Activated CD4-positive, CD25-positive, alpha-beta regulatory T cell treated with anti-CD3 and anti-CD28 coated beads, Interleukin-2, amount 50 U/mL, for 24 hours (primary cell): Measurements from ENCODE around the gene SLC35F3.

Experiments used
- ATAC-seq, 2 donors: fragments of 150-1000 bp; cut with Tn5 transposase; one replicate each; pipeline ENCODE4 v1.10.0; 2021; ENCODE audit warnings: mild to moderate bottlenecking in 1 of 2, moderate library complexity in 1 of 2

SLC35F3 gene

GRCh38 chr1:233975486-233975885 is 71.0 kb downstream of the SLC35F3 start:
- ATAC-seq = no peak

GRCh38 chr1:233981042-233981675 is 76.7 kb downstream of the SLC35F3 start:
- ATAC-seq = no peak

GRCh38 chr1:233982827-233983518 is 78.5 kb downstream of the SLC35F3 start:
- no peak for ATAC-seq

GRCh38 chr1:233983811-233984210 is 79.3 kb downstream of the SLC35F3 start:
- no peak for ATAC-seq

- no peak for ATAC-seq
Observed at GRCh38 chr1:233988963-233989696, 84.7 kb downstream of the SLC35F3 start.

- no peak for ATAC-seq
Observed at GRCh38 chr1:233990486-233990885, 86.0 kb downstream of the SLC35F3 start.

GRCh38 chr1:233993651-233994050 is 89.2 kb downstream of the SLC35F3 start:
- ATAC-seq = peak; percentile 89 to 90

- ATAC-seq = no peak
Observed at GRCh38 chr1:233994112-233994511, 89.6 kb downstream of the SLC35F3 start.

- no peak for ATAC-seq
Observed at GRCh38 chr1:233998456-233998855, 94.0 kb downstream of the SLC35F3 start.

- no peak for ATAC-seq
Observed at GRCh38 chr1:233998891-233999290, 94.4 kb downstream of the SLC35F3 start.

- no peak for ATAC-seq
Observed at GRCh38 chr1:234000557-234001041, 96.1 kb downstream of the SLC35F3 start.

GRCh38 chr1:234001817-234002216 is 97.3 kb downstream of the SLC35F3 start:
- ATAC-seq = no peak

GRCh38 chr1:234004591-234004990 is 100.1 kb downstream of the SLC35F3 start:
- no peak for ATAC-seq

GRCh38 chr1:234007684-234008083 is 103.2 kb downstream of the SLC35F3 start:
- ATAC-seq = no peak

- no peak for ATAC-seq
Observed at GRCh38 chr1:234008591-234008990, 104.1 kb downstream of the SLC35F3 start.

- ATAC-seq = no peak
Observed at GRCh38 chr1:234009668-234010067, 105.2 kb downstream of the SLC35F3 start.

GRCh38 chr1:234014208-234014607 is 109.7 kb downstream of the SLC35F3 start:
- ATAC-seq = no peak

GRCh38 chr1:234018816-234019215 is 114.3 kb downstream of the SLC35F3 start:
- ATAC-seq = no peak

- ATAC-seq = no peak
Observed at GRCh38 chr1:234019387-234019786, 114.9 kb downstream of the SLC35F3 start.

GRCh38 chr1:234022302-234022701 is 117.8 kb downstream of the SLC35F3 start:
- ATAC-seq = no peak

- no peak for ATAC-seq
Observed at GRCh38 chr1:234039603-234040002, 135.1 kb downstream of the SLC35F3 start.

GRCh38 chr1:234040446-234041317 is 136.2 kb downstream of the SLC35F3 start:
- no peak for ATAC-seq

GRCh38 chr1:234044079-234044478 is 139.6 kb downstream of the SLC35F3 start:
- no peak for ATAC-seq
